CD14-positive monocyte (primary cell): Measurements from ENCODE around the gene CHRDL2. TPM values are rescaled to one million over a fixed set of nuclear protein-coding genes. Genes with fewer than 3 reads are reported as not detected.

Experiments
- DNase-seq, 3 donors: peaks; one replicate each; pipeline ENCODE4 v3.0.0-alpha.2; 2011 to 2022
- H2AFZ ChIP-seq: 2 replicates; pipeline ENCODE4 v1.6.0; 2012; ENCODE audit warnings: mild to moderate bottlenecking, low read depth, low read length, inconsistent platforms; ENCODE audit not compliant: insufficient read depth, poor library complexity, severe bottlenecking
- H3K27ac ChIP-seq, 2 donors: 1 replicate in 1 of 2; 2 replicates in 1 of 2; pipeline ENCODE4 v1.5.1; 2012 to 2013; ENCODE audit warnings: low read length in 2 of 2, control low read depth in 1 of 2, inconsistent platforms in 1 of 2, low read depth in 1 of 2, mild to moderate bottlenecking in 1 of 2
- H3K27me3 ChIP-seq, 2 donors: one replicate each; pipeline versions ENCODE4 v1.6.0 to v1.6.1; 2011 to 2013; ENCODE audit warnings: low read length in 2 of 2; ENCODE audit not compliant: control insufficient read depth in 2 of 2, insufficient read depth in 2 of 2
- H3K36me3 ChIP-seq, 2 donors: replicated peaks in 1 of 2; 1 replicate in 1 of 2; 2 replicates in 1 of 2; pipeline versions ENCODE4 v1.5.1 to v1.6.1; 2012 to 2013; ENCODE audit warnings: low read length in 2 of 2, control low read depth in 1 of 2, inconsistent platforms in 1 of 2, mild to moderate bottlenecking in 1 of 2; ENCODE audit not compliant: insufficient read depth in 2 of 2, control insufficient read depth in 1 of 2
- H3K4me1 ChIP-seq, 2 donors: 1 replicate in 1 of 2; 2 replicates in 1 of 2; pipeline versions ENCODE4 v1.5.1 to v1.6.1; 2012 to 2013; ENCODE audit warnings: low read length in 2 of 2, control low read depth in 1 of 2, inconsistent platforms in 1 of 2, mild to moderate bottlenecking in 1 of 2, moderate library complexity in 1 of 2; ENCODE audit not compliant: insufficient read depth in 2 of 2, control insufficient read depth in 1 of 2
- H3K4me2 ChIP-seq: replicated peaks from 2 replicates; pipeline ENCODE3; 2012; ENCODE audit warnings: low read length, moderate library complexity, mild to moderate bottlenecking; ENCODE audit not compliant: poor library complexity, severe bottlenecking; ENCODE audit errors: extremely low read depth
- H3K4me3 ChIP-seq, 3 experiments: fragments of 200-600 bp in 1 of 3; sonication (generic) in 1 of 3; replicated peaks in 1 of 3; 1 replicate in 2 of 3; 2 replicates in 1 of 3; pipeline ENCODE4 v1.5.1; 2011 to 2013; ENCODE audit warnings: low read length in 3 of 3, mild to moderate bottlenecking in 3 of 3, control low read depth in 2 of 3, low read depth in 2 of 3, inconsistent platforms in 1 of 3, moderate library complexity in 1 of 3
- H3K79me2 ChIP-seq: 2 replicates; pipeline ENCODE4 v1.6.0; 2012; ENCODE audit warnings: mild to moderate bottlenecking, control low read depth, inconsistent platforms, low read length, moderate library complexity; ENCODE audit not compliant: insufficient read depth
- H3K9ac ChIP-seq: 2 replicates; pipeline ENCODE4 v1.6.0; 2017; ENCODE audit warnings: low read length, mild to moderate bottlenecking; ENCODE audit not compliant: insufficient read depth, poor library complexity, severe bottlenecking
- H3K9me3 ChIP-seq, 2 donors: replicated peaks in 1 of 2; 1 replicate in 1 of 2; 2 replicates in 1 of 2; pipeline versions ENCODE4 v1.5.1 to v1.6.1; 2012 to 2013; ENCODE audit warnings: low read length in 2 of 2, control low read depth in 1 of 2; ENCODE audit not compliant: control insufficient read depth in 1 of 2, insufficient read depth in 1 of 2
- H4K20me1 ChIP-seq: 2 replicates; pipeline ENCODE4 v1.6.0; 2012; ENCODE audit warnings: mild to moderate bottlenecking, low read length, control low read depth, moderate library complexity; ENCODE audit not compliant: insufficient read depth
- H3K27ac Mint-ChIP-seq, 7 donors: one replicate each; pipeline ENCODE4 v1.8.0; 2020; ENCODE audit warnings: mild to moderate bottlenecking in 7 of 7, mixed read lengths in 7 of 7, moderate library complexity in 6 of 7, inconsistent platforms in 2 of 7
- H3K27me3 Mint-ChIP-seq, 3 donors: one replicate each; pipeline ENCODE4 v1.8.0; 2021 to 2022; ENCODE audit warnings: low read depth in 3 of 3, mild to moderate bottlenecking in 3 of 3, mixed read lengths in 3 of 3, moderate library complexity in 3 of 3, inconsistent platforms in 1 of 3
- H3K36me3 Mint-ChIP-seq, 2 donors: one replicate each; pipeline ENCODE4 v1.8.0; 2020; ENCODE audit warnings: mixed read lengths in 2 of 2, inconsistent platforms in 1 of 2, mild to moderate bottlenecking in 1 of 2
- H3K4me1 Mint-ChIP-seq: one replicate; pipeline ENCODE4 v1.8.0; 2020; ENCODE audit warnings: mild to moderate bottlenecking, mixed read lengths
- H3K4me3 Mint-ChIP-seq, 2 donors: one replicate each; pipeline ENCODE4 v1.8.0; 2020; ENCODE audit warnings: mild to moderate bottlenecking in 2 of 2, mixed read lengths in 2 of 2, moderate library complexity in 1 of 2
- H3K9me3 Mint-ChIP-seq, 7 donors: one replicate each; pipeline ENCODE4 v1.8.0; 2020 to 2022; ENCODE audit warnings: mixed read lengths in 7 of 7, mild to moderate bottlenecking in 6 of 7, moderate library complexity in 6 of 7, inconsistent platforms in 2 of 7
- CTCF ChIP-seq: fragments of 200-600 bp; IDR thresholded peaks from one replicate; pipeline ENCODE4 v1.8.0; 2022; ENCODE audit warnings: antibody characterized with exemption, mild to moderate bottlenecking
- WGBS: methylation state at CpG from one replicate; pipeline ENCODE4 v1.1.5; 2013; ENCODE audit warnings: missing lambda C conversion rate; ENCODE audit not compliant: insufficient coverage; 5-methylcytosine and 5-hydroxymethylcytosine counted together
- intact Hi-C, 2 donors: fragments of 100-400 bp; cut with micrococcal nuclease; formaldehyde crosslinking; loops; one replicate each; pipeline versions ENCODE4 v1.15.0 to v1.15.1; 2023
- polyA plus RNA-seq, 3 donors: library from polyadenylated mRNA; depleted of rRNA in 1 of 3; unstranded in 2 of 3; stranded (reverse) in 1 of 3; fragments of 300-500 nt in 2 of 3; fragments of >200 nt in 1 of 3; fragmentation: Illumina TruSeq in 2 of 3; gene quantifications; 1 replicate in 2 of 3; 2 replicates in 1 of 3; pipeline ENCODE4 v1.2.3, GENCODE V29; 2012 to 2021

CHRDL2 gene
- polyA plus RNA-seq, 3 donors: not detected

GRCh38 chr11:74721479-74721835, 9.8 kb downstream of the CHRDL2 start:
- H4K20me1 ChIP-seq: no peaks in the 10 kb centered on the region
- H3K4me3 ChIP-seq: no peak overlapping the region
- no peak overlapping the region for H3K4me3 Mint-ChIP-seq
- H3K36me3 ChIP-seq: no peaks in the 10 kb centered on the region
- H2AFZ ChIP-seq: no peak overlapping the region
- H3K27me3 Mint-ChIP-seq: peaks cover 9 to 22% (median 13%) of the 10 kb centered on the region in 3 donors
- WGBS: 64% methylated on average over 3 of the region's 3 CpGs
- no peaks in the 10 kb centered on the region for H3K9me3 ChIP-seq
- no peaks in the 10 kb centered on the region for H3K36me3 Mint-ChIP-seq
- H3K27me3 ChIP-seq: peaks cover 0 to 9% of the 10 kb centered on the region in 2 donors
- DNase-seq: no peak
- H3K4me2 ChIP-seq: no peak overlapping the region
- no peaks in the 10 kb centered on the region for H3K4me1 ChIP-seq
- TF ChIP-seq CTCF: no peak
- no peaks in the 10 kb centered on the region for H3K79me2 ChIP-seq
- intact Hi-C loops: no loop called here
- H3K9ac ChIP-seq: no peak overlapping the region
- peaks cover 0 to 2% (median 0%) of the 10 kb centered on the region in 7 donors for H3K9me3 Mint-ChIP-seq
- H3K27ac ChIP-seq: no peak overlapping the region
- no peaks in the 10 kb centered on the region for H3K4me1 Mint-ChIP-seq
- H3K27ac Mint-ChIP-seq: no peak overlapping the region

GRCh38 chr11:74720596-74721478, 10.4 kb downstream of the CHRDL2 start:
- Histone ChIP-seq H2AFZ (no peak overlapping the region), H3K9me3 (no peaks in the 10 kb centered on the region), H3K4me2 (no peak overlapping the region), H4K20me1 (no peaks in the 10 kb centered on the region), H3K4me3 (no peak overlapping the region), H3K79me2 (no peaks in the 10 kb centered on the region), H3K4me1 (no peaks in the 10 kb centered on the region), H3K36me3 (no peaks in the 10 kb centered on the region), H3K27me3 (peaks cover 0 to 5% of the 10 kb centered on the region in 2 donors), H3K9ac (no peak overlapping the region), H3K27ac (no peak overlapping the region)
- no peak overlapping the region for H3K4me3 Mint-ChIP-seq
- WGBS: 94% methylated on average over 10 of the region's 17 CpGs
- DNase-seq: no peak
- no peak for TF ChIP-seq CTCF
- no peaks in the 10 kb centered on the region for H3K4me1 Mint-ChIP-seq
- intact Hi-C loops: no loop called here
- peaks cover 7 to 20% (median 8%) of the 10 kb centered on the region in 3 donors for H3K27me3 Mint-ChIP-seq
- no peaks in the 10 kb centered on the region for H3K36me3 Mint-ChIP-seq
- H3K27ac Mint-ChIP-seq: no peak overlapping the region
- peaks cover 0 to 1% (median 0%) of the 10 kb centered on the region in 7 donors for H3K9me3 Mint-ChIP-seq
